Measurements from ENCODE around the gene PCDH9. TPM values are rescaled to one million over a fixed set of nuclear protein-coding genes. Genes with fewer than 3 reads are reported as not detected.

Gene PCDH9
- total RNA-seq, 1 donor from 2014 or later: 1.7 TPM

GRCh38 chr13:67049744-67050143 lies 180.4 kb downstream of the PCDH9 start:
- no peaks in the 10 kb centered on the region for H3K27me3 Mint-ChIP-seq

DNA sequence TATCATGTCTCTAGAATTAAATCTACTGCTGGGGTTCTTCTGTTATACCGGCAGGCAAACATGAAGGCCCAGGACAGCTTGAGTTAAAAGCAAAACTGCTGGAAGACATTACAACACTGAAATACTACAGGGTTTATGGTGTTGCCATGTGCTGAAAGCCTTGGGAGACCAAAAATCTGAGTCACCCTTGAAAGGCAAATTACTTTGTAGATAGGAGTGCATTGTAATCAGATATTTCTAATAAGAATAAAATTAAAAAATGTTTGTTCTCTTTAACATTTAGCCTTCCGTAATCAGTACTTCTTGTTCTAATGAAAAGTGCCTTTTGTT lies 181.3 kb downstream of the PCDH9 start:
- no peak for DNase-seq (ENCODE audit: low spot score, unreplicated experiment)
- no peak overlapping the region for H3K27ac Mint-ChIP-seq
- no peaks in the 10 kb centered on the region for H3K9me3 Mint-ChIP-seq (ENCODE audit: low read depth)
- H3K4me1 Mint-ChIP-seq (ENCODE audit: low read depth): peaks cover 4% of the 10 kb centered on the region
- TF ChIP-seq, protein P1, sequence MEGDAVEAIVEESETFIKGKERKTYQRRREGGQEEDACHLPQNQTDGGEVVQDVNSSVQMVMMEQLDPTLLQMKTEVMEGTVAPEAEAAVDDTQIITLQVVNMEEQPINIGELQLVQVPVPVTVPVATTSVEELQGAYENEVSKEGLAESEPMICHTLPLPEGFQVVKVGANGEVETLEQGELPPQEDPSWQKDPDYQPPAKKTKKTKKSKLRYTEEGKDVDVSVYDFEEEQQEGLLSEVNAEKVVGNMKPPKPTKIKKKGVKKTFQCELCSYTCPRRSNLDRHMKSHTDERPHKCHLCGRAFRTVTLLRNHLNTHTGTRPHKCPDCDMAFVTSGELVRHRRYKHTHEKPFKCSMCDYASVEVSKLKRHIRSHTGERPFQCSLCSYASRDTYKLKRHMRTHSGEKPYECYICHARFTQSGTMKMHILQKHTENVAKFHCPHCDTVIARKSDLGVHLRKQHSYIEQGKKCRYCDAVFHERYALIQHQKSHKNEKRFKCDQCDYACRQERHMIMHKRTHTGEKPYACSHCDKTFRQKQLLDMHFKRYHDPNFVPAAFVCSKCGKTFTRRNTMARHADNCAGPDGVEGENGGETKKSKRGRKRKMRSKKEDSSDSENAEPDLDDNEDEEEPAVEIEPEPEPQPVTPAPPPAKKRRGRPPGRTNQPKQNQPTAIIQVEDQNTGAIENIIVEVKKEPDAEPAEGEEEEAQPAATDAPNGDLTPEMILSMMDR (IDR thresholded peaks at IDR 0.05; ENCODE audit: unreplicated experiment): no peak
- H3K36me3 Mint-ChIP-seq (ENCODE audit: insufficient read depth): no peaks in the 10 kb centered on the region
- no peak overlapping the region for H3K4me3 Mint-ChIP-seq (ENCODE audit: low read depth)
- H3K27me3 Mint-ChIP-seq: no peaks in the 10 kb centered on the region

More at GRCh38 chr13:67049744-67050143, 180.4 kb downstream of the PCDH9 start:
- Mint-ChIP-seq H3K27ac (no peak overlapping the region), H3K4me3 (ENCODE audit: low read depth) (no peak overlapping the region), H3K9me3 (ENCODE audit: low read depth) (no peaks in the 10 kb centered on the region), H3K4me1 (ENCODE audit: low read depth) (peaks cover 4% of the 10 kb centered on the region), H3K36me3 (ENCODE audit: insufficient read depth) (no peaks in the 10 kb centered on the region)
- DNase-seq (ENCODE audit: low spot score, unreplicated experiment): no peak
- TF ChIP-seq, protein P1 (IDR thresholded peaks at IDR 0.05; ENCODE audit: unreplicated experiment): no peak

- Mint-ChIP-seq H3K9me3 (ENCODE audit: low read depth) (no peaks in the 10 kb centered on the region), H3K27ac (no peak overlapping the region), H3K4me1 (ENCODE audit: low read depth) (peaks cover 4% of the 10 kb centered on the region), H3K36me3 (ENCODE audit: insufficient read depth) (no peaks in the 10 kb centered on the region), H3K4me3 (ENCODE audit: low read depth) (no peak overlapping the region), H3K27me3 (no peaks in the 10 kb centered on the region)
- TF ChIP-seq, protein P1 (IDR thresholded peaks at IDR 0.05; ENCODE audit: unreplicated experiment): no peak
- no peak for DNase-seq (ENCODE audit: low spot score, unreplicated experiment)
These were observed 181.9 kb downstream of the PCDH9 start for GRCh38 chr13:67048084-67048820.

DNA sequence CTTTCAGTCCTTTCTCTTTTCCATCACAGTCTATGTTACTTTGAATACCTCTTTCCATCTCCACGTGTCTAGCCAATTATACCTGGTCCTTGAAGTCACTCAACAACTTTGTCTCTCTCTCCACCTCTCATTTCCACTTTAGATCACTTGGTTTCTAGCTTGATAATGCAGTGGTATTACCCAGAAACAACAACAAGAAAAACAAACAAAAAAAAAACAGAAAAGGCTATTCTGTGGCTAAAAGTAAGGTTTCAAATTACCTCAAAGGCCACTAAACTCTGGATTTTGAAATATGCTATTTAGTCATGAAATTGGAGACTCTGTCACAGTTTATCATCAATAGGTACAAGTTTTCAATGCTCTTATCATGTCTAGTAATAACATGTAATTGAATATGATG lies 184.8 kb downstream of the PCDH9 start:
- Mint-ChIP-seq H3K4me1 (ENCODE audit: low read depth) (peaks cover 4% of the 10 kb centered on the region), H3K27ac (no peak overlapping the region), H3K4me3 (ENCODE audit: low read depth) (no peak overlapping the region), H3K27me3 (no peaks in the 10 kb centered on the region), H3K36me3 (ENCODE audit: insufficient read depth) (no peaks in the 10 kb centered on the region), H3K9me3 (ENCODE audit: low read depth) (no peaks in the 10 kb centered on the region)
- TF ChIP-seq, protein P1 (IDR thresholded peaks at IDR 0.05; ENCODE audit: unreplicated experiment): no peak
- no peak for DNase-seq (ENCODE audit: low spot score, unreplicated experiment)

- H3K27ac Mint-ChIP-seq: no peak overlapping the region
- H3K9me3 Mint-ChIP-seq (ENCODE audit: low read depth): no peaks in the 10 kb centered on the region
- no peaks in the 10 kb centered on the region for H3K27me3 Mint-ChIP-seq
- H3K4me1 Mint-ChIP-seq (ENCODE audit: low read depth): peaks cover 4% of the 10 kb centered on the region
- no peak overlapping the region for H3K4me3 Mint-ChIP-seq (ENCODE audit: low read depth)
- TF ChIP-seq, protein P1 (IDR thresholded peaks at IDR 0.05; ENCODE audit: unreplicated experiment): no peak
- H3K36me3 Mint-ChIP-seq (ENCODE audit: insufficient read depth): no peaks in the 10 kb centered on the region
- no peak for DNase-seq (ENCODE audit: low spot score, unreplicated experiment)
These were observed 186.2 kb downstream of the PCDH9 start for GRCh38 chr13:67043901-67044300.
